ENCODE data around the gene GLIS1.
"Not testable (repeated sequence)": the region's sequence is repeated elsewhere in the genome, so short reads cannot be mapped to it uniquely, and the experiment has no call there.

The GLIS1 gene

DNA sequence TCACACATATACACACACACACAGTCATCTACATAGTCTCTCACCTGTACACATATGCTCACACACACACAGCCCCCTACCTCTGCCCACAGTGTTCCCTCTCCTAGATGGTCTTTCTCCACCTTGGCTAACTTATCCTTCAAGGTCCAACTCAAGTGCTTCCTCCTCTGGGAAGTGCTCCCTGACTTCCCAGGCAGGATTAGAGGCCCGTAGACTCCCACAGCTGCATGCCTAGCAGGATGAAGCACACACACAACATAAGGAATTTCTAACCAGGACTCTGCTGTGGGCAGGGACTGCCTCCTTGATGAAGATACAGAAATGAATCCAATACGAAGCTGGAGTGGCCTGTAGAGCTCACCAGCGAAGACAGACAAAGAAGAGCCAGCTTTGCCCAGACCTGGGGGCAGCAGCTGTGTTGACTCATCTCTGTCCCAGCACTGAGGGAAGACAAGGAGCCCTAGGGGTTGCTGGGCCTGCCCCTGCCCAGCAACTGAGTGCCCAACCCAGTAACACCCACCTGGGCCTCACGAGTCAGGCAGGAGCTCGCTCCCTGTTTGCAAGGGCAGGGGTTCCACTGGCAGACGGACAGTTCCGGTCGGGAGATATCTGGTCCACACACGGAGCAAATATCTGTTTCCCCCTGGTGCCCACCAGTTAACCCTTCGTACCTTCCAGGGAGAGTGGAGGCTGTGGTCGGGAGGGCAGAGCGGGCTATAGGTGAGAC lies 178.9 kb downstream of the GLIS1 start:
- H3K27ac ChIP-seq, result no peak overlapping the region
- H3K4me3 ChIP-seq, result no peak overlapping the region
- DNase-seq (ENCODE audit: low spot score), result peak; percentile 62
- no peak for TF ChIP-seq CTCF (IDR thresholded peaks at IDR 0.05)

GRCh38 chr1:53559391-53559815 lies 179.6 kb downstream of the GLIS1 start:
- peak; percentile 59 for DNase-seq (ENCODE audit: low spot score)
- no peak for TF ChIP-seq CTCF (IDR thresholded peaks at IDR 0.05)
- H3K27ac ChIP-seq, result no peak overlapping the region
- H3K4me3 ChIP-seq, result no peak overlapping the region

DNA sequence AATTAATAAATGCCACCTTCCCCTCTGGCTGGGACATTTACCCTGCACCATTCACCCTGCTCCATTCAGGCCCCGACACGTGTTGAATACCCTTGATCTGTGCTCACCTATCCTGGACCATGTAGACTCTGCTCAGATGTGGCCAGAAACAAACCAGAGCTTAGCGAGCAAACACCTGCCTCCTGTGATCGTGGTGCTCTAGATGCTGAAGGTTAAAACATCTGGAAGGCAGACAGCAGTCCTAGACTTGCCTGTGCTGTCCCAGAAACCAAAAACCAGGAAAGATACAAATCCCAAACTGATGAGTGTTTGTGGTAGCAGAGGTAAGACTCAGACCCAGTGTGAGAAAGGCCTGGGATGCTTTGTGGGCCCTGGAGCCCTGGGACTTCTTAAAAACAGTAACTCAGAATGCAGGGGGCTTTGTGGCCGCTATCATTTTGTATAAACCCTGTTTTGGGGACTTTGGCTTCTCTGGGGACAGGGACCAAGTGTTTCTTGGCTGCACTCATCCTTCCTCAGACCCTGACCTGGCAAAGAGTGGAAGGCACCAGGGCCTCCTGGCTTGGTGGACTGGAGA lies 180.1 kb downstream of the GLIS1 start:
- Histone ChIP-seq H3K27ac (no peak overlapping the region), H3K4me3 (no peak overlapping the region)
- no peak for TF ChIP-seq CTCF (IDR thresholded peaks at IDR 0.05)
- DNase-seq (ENCODE audit: low spot score), result no peak

- DNase-seq (ENCODE audit: low spot score), result peak; percentile 57
- Histone ChIP-seq H3K4me3 (no peak overlapping the region), H3K27ac (no peak overlapping the region)
- no peak for TF ChIP-seq CTCF (IDR thresholded peaks at IDR 0.05)
Observed at GRCh38 chr1:53557830-53558738, 180.9 kb downstream of the GLIS1 start.

DNA sequence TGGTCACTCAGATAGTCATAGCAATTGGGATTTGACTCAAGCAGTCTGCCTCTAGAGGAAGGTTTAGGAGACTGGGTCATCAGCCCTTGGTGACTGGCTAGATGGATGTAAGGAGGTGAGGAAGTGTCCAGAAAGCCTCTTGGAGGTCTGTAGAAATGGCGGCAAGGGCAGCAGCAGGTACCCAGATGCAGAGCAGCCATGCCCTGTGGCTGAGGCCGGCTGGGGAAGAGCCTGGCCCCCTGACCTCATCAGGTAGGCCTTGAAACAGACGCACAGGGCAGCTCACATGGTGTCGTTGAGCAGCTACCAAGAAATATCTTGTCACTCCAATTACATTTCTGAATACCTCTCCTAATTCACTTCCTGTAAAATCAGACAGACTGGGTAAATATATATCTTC lies 181.6 kb downstream of the GLIS1 start:
- no peak for DNase-seq (ENCODE audit: low spot score)
- Histone ChIP-seq H3K27ac (no peak overlapping the region), H3K4me3 (no peak overlapping the region)
- no peak for TF ChIP-seq CTCF (IDR thresholded peaks at IDR 0.05)

DNA sequence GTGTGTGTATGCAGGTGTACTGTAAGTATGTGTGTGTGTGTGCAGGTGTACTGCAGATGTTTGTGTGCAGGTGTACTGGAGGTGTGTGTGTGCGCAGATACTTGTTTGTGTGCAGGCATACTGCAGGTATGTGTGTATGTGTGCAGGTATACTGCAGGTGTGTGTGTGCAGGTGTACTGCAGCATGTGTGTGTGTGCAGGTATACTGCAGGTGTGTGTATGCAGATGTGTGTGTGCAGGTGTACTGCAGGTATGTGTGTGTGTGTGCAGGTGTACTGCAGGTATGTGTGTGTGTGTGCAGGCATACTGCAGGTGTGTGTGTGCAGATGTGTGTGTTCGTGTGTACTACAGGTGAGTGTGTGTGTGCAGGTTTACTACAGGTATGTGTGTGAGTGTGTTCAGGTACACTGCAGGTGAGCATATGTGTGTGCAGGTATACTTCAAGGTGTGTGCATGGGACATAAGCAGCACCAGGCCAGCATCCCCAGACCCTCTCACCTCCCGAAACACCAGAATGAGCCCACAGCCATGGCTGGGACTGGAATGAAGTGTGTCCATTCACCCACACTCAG lies 182.2 kb downstream of the GLIS1 start:
- Histone ChIP-seq H3K4me3 (no peak overlapping the region), H3K27ac (no peak overlapping the region)
- DNase-seq (ENCODE audit: low spot score), result no peak
- no peak for TF ChIP-seq CTCF (IDR thresholded peaks at IDR 0.05)

- H3K27ac ChIP-seq; H3K4me3 ChIP-seq; DNase-seq (ENCODE audit: low spot score): not testable (repeated sequence)
Observed at GRCh38 chr1:53555620-53556326, 183.2 kb downstream of the GLIS1 start.

Measured in coronary artery (tissue), 2 donors.